Activated CD8-positive, alpha-beta memory T cell treated with anti-CD3 and anti-CD28 coated beads for 48 hours (primary cell): ENCODE measurements around the gene WWC1.
"Not testable (repeated sequence)": the region's sequence is repeated elsewhere in the genome, so short reads cannot be mapped to it uniquely, and the experiment has no call there.

Source experiments
- DNase-seq, 3 experiments: peaks; one replicate each; pipeline ENCODE4 v3.0.0-alpha.2; 2020; ENCODE audit warnings: low read depth in 2 of 3, low spot score in 2 of 3

The WWC1 gene

GRCh38 chr5:168434001-168434400, 142.6 kb downstream of the WWC1 start:
- no peak for DNase-seq

GRCh38 chr5:168434746-168435321, 143.4 kb downstream of the WWC1 start:
- DNase-seq, result no peak

GRCh38 chr5:168435340-168435739, 143.9 kb downstream of the WWC1 start:
- DNase-seq, result not testable (repeated sequence)

- no peak for DNase-seq
Observed at GRCh38 chr5:168438349-168438748, 146.9 kb downstream of the WWC1 start.

- no peak for DNase-seq
Observed at GRCh38 chr5:168443533-168443932, 152.1 kb downstream of the WWC1 start.

- DNase-seq, result no peak
Observed at GRCh38 chr5:168443950-168444700, 152.7 kb downstream of the WWC1 start.

- no peak for DNase-seq
Observed at GRCh38 chr5:168446983-168447619, 155.7 kb downstream of the WWC1 start.

- no peak for DNase-seq
Observed at GRCh38 chr5:168447808-168448207, 156.4 kb downstream of the WWC1 start.

- DNase-seq, result no peak
Observed at GRCh38 chr5:168449166-168449565, 157.7 kb downstream of the WWC1 start.

- DNase-seq, result no peak
Observed at GRCh38 chr5:168451565-168451964, 160.1 kb downstream of the WWC1 start.

GRCh38 chr5:168455201-168455600, 163.8 kb downstream of the WWC1 start:
- DNase-seq, result no peak

GRCh38 chr5:168457542-168457941, 166.1 kb downstream of the WWC1 start:
- no peak for DNase-seq

- no peak for DNase-seq
Observed at GRCh38 chr5:168460606-168461005, 169.2 kb downstream of the WWC1 start.

GRCh38 chr5:168463081-168463480, 171.6 kb downstream of the WWC1 start:
- DNase-seq, result no peak

GRCh38 chr5:168464214-168464613, 172.8 kb downstream of the WWC1 start:
- no peak for DNase-seq

- no peak for DNase-seq
Observed at GRCh38 chr5:168464641-168465040, 173.2 kb downstream of the WWC1 start.

GRCh38 chr5:168467755-168468330, 176.4 kb downstream of the WWC1 start:
- no peak for DNase-seq

- no peak for DNase-seq
Observed at GRCh38 chr5:168468836-168469235, 177.4 kb downstream of the WWC1 start.

GRCh38 chr5:168469816-168470215, 178.4 kb downstream of the WWC1 start:
- no peak for DNase-seq

GRCh38 chr5:168471785-168472184, 180.3 kb downstream of the WWC1 start:
- no peak for DNase-seq

GRCh38 chr5:168472329-168472728, 180.9 kb downstream of the WWC1 start:
- DNase-seq, result no peak

GRCh38 chr5:168474319-168474718, 182.9 kb downstream of the WWC1 start:
- no peak for DNase-seq
